SK-N-SH treated with all-trans-retinoic acid at 6 μM for 48 hours (cell line): ENCODE data around the gene CAGE1.

Source experiments
- CREB5 ChIP-seq: fragments of 250-450 bp; sonication (Bioruptor Pico); IDR thresholded peaks from 2 replicates; pipeline ENCODE4 v1.5.1; 2020; ENCODE audit warnings: low read depth, mild to moderate bottlenecking, moderate library complexity
- GLIS3 ChIP-seq: fragments of 250-450 bp; sonication (Bioruptor Pico); IDR thresholded peaks from 2 replicates; pipeline ENCODE4 v1.5.0; 2020; ENCODE audit warnings: mild to moderate bottlenecking, moderate library complexity
- PATZ1 ChIP-seq: fragments of 250-450 bp; sonication (Bioruptor Pico); IDR thresholded peaks from 2 replicates; pipeline ENCODE4 v1.8.0; 2020; ENCODE audit warnings: mild to moderate bottlenecking, moderate library complexity, borderline replicate concordance
- ZNF8 ChIP-seq: fragments of 450-650 bp; formaldehyde crosslinking; IDR thresholded peaks from 2 replicates; pipeline ENCODE4 v1.5.0; 2020; ENCODE audit warnings: mild to moderate bottlenecking, moderate library complexity

GRCh38 chr6:7323074-7323473 lies 66.5 kb downstream of the CAGE1 start:
- TF ChIP-seq GLIS3 (CRISPR knock-in tag) (no peak), ZNF8 (CRISPR knock-in tag) (no peak), PATZ1 (CRISPR knock-in tag) (no peak), CREB5 (CRISPR knock-in tag) (no peak)
